ENCODE data around the gene MUTYH.

GRCh38 chr1:45332346-45332720 lies 7.9 kb downstream of the MUTYH start:
- TF ChIP-seq CTCF (IDR thresholded peaks at IDR 0.05; ENCODE audit: poor library complexity, severe bottlenecking) (no peak), SMC3 (conservative IDR thresholded peaks at IDR 0.05; ENCODE audit: poor library complexity) (no peak), POLR2AphosphoS5 (IDR thresholded peaks at IDR 0.05) (no peak), EP300 (conservative IDR thresholded peaks at IDR 0.05; ENCODE audit: poor library complexity, severe bottlenecking) (no peak), REST (IDR thresholded peaks at IDR 0.05; ENCODE audit: borderline replicate concordance) (no peak), TAF1 (IDR thresholded peaks at IDR 0.05; ENCODE audit: low read depth) (no peak), MXI1 (conservative IDR thresholded peaks at IDR 0.05; ENCODE audit: poor library complexity, severe bottlenecking) (no peak), EZH2 (IDR thresholded peaks at IDR 0.05; ENCODE audit: borderline replicate concordance, insufficient read depth, low read length, poor library complexity, severe bottlenecking) (no peak)
